Eye (tissue), 1 donor: ENCODE results near the gene ABLIM2.
A peak's percentile ranks its signal among the peaks of the same experiment; 100 is the strongest.
"Not testable (repeated sequence)": the region's sequence is repeated elsewhere in the genome, so short reads cannot be mapped to it uniquely, and the experiment has no call there.

Experiments used
- DNase-seq: peaks from one replicate; pipeline ENCODE4 v3.0.0-alpha.2; 2015

The ABLIM2 gene

DNA sequence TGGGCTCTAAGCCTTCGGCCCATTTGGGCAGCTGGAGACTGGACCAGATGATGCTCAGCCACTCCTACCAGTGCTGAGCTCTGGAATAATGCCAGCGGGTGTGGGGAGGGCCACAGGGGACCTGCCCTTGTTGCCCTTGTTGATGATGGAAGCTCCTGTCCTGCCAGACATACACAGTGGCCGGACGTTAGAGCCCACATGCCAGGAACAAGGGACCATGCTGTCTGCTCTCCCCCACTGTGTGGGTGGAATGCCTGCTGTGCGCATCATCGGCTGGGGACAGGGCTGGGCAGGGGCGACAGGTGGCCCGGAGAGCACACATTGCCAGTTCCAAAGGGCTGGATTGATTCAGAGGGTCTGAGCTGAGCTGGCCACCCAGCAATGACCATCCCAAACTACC is 2.0 kb downstream of the ABLIM2 start:
- DNase-seq = no peak

DNA sequence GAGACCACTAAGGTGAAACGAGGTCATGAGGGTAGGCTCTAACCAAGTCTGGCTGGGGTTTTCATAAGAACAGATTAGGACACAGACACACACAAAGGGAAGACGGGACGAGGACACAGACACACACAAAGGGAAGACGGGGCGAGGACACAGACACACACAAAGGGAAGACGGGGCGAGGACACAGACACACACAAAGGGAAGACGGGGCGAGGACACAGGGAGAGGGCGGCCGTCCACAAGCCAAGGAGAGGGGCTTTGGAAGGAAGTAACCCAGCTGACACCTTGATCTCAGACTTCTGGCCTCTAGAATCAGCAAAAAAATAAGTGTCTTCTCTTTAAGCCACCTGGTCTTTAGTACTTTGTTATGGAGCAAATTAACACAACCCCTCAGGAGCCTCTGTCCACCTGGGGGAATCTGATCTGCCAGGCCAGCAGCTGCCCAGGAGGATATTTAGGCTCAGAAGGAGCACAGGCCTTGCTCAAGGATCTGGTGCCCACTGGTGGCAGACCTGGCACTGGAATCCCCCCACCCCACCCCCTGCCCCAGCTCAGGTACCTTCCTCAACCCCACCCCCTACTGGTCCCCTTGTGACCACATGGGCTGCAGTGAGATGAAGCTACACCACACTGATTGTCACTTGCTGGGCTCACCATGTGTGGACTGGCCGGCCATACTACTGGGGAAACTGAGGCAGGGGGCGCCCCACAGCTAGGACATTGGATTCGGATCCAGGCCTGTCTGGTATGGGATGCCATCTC is 2.8 kb downstream of the ABLIM2 start:
- no peak for DNase-seq

DNA sequence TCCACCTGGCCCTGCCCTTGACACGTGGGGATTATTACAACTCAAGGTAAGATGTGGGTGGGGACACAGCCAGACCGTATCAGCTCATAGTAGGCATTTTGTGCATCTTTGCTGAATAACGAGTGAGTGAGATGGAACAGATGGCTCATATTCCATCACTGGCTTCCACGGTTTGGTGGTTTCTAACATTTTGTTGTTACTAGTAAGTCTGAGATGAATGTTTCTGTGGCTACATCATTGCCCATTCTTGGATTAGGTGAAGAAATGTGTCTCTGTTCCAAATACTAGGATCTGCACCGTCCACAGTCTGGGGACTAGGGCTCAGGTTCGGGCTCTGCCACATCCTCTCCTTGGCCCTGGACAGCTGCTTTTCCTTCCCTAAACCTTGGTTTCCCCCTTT is 3.6 kb downstream of the ABLIM2 start:
- DNase-seq = no peak

DNA sequence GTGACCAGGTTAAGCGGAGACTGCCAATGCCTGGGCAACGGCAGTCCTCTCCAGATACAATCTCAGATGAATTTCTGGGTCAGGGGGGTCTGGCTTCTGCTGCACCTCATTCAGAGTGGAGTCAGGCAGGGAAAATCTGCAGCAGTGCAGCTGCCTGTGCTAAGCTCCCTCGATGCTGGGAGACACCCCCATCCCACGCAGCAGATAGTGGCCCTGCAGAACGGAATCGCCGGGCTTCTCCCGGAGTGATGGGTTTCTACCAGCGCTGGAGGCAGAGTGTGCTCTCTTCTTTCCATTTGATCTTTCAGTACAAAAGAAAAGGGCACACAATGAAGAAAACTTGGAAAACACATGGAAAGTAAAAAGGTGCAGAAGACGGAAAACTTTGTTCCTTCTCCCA is 5.2 kb downstream of the ABLIM2 start:
- DNase-seq = no peak

DNA sequence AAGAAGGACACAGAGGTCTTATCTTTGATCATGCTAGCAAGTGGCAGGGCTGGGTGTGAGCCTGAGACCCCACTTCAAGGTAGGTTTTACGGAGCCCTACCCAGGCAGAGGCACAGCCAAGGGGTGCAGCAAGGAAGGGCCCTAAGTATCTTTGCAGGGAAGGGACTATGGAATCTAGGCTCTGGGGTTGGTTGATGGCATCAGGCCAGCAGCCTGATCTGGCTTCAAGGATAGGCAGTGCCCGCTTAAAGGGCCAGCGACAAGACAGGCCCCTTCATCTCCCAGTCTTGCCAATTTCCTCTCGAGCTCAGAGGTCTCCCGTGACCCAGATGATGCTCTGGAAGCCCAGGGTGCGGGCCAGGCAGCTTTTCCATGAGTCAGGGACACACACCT is 5.8 kb downstream of the ABLIM2 start:
- DNase-seq = no peak

DNA sequence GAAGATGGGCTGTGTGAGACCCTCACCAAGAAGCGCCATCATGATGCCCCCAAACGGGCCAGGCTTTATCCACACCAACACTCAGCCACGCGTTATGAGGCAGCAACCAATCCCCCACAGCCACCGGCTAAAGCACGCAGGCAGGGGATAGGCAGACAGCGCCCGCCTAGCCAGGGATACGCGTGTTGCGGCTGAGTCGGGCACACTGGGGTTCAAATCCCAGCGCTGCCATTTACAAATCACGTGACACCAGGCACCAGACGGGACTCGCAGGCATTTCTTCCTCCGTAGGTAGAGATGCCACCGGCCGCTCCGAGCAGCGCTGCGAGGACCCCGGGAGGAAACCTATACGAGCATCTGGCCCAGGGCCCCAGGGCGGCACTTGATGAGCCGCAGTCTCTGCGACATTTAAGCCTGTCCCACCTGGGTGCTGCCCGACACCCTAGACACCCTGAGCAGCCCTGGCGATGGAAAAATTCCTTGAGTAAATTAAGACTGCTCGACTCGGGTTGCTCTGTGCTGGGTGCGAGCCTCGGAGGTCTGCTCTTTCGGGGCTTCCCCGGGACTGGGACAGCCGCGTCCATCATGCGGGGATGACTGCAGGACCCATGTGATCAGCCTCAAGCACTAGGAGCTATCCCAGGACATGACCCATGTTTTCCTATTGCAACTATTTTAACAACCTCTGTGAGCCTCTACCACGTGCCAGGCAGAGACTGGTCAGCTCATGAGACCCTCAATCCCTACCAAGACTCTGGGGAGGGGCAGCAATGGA is 6.3 kb downstream of the ABLIM2 start:
- DNase-seq = no peak

DNA sequence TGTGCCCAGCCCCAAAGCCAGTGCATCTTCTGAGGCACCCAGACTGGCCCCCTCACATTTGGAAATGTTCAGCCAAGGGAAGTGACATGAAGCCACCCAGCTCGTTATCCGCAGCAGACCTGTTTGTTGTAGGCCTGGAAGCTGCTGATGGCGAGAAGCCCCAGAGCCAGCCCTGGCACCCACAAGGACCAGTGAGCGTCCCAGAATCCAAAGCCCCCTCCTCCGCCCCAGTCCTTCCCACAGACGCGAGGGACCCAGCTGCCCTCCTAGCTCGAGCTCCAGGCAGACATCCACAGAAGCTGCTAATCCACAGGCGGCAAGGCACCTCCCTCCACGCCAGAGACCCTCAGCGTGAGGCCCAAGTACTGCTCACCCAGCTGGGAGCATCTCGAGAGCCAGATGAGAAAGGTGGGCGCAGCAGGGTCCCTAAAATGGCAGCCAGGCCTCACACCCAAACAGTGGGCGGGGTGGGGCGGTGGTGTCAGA is 7.4 kb downstream of the ABLIM2 start:
- DNase-seq = no peak

DNA sequence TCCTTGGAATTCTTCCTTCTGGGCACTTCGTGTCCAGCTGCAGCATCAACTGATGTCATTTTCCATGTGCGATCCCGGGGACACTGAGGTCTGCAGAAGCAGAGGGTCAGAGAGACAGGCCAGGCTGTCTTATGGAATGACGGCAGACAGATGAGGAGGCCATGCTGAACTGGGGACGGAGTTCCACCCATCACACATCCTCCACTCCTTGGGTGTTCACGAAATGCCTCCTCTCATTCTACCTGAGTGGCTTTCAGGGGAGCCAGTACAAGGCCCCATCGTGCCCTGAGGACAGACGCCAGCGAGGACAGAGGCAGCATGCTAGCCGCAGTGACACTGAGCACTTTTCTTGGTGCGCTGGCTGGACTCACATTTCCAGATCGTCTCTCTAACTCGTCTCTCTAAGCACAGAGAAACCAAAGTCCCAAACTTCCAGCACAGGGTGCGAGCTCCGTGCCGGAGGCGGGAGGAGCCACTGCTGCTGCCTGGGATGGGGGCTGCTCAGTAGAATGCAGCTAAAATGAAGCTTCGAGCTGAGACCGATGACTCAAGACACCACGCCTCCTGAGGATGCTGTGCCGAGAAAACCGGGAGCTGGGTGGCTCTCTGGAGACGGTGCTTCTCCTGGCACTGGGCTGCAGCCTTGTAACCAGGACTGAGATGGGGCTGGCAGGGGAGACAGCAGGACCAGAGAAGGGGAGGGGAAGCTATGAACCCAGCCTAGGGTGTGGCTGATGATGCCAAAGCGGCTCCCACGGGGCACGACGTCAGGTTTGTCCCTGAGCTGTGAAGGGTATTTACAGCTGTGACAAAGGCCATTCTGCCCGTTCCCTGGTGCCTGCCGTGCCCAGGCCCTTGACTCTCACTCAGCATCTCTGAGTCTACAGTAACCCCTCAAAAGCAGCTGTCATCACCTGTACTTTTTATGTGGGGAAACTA is 8.2 kb downstream of the ABLIM2 start:
- DNase-seq = no peak

DNA sequence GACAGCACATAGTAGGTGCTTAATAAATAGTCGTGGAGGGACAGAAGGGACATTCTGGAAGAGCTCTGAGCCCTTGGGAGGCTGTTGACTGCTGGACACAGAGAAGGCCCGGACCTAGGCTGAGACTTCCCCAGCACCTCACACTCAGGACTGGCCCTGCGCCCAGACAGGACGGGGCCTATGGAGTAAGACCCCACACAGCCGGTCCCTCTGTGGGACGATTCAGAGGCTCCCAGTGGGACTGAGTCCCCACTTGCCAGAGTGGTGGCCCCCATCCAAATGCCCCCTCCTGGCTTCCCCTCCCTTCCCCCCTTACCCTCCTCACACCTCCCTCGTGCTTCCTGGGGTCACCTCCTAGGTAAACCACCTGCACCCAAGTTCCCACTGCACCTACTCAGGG is 8.9 kb downstream of the ABLIM2 start:
- DNase-seq = no peak

DNA sequence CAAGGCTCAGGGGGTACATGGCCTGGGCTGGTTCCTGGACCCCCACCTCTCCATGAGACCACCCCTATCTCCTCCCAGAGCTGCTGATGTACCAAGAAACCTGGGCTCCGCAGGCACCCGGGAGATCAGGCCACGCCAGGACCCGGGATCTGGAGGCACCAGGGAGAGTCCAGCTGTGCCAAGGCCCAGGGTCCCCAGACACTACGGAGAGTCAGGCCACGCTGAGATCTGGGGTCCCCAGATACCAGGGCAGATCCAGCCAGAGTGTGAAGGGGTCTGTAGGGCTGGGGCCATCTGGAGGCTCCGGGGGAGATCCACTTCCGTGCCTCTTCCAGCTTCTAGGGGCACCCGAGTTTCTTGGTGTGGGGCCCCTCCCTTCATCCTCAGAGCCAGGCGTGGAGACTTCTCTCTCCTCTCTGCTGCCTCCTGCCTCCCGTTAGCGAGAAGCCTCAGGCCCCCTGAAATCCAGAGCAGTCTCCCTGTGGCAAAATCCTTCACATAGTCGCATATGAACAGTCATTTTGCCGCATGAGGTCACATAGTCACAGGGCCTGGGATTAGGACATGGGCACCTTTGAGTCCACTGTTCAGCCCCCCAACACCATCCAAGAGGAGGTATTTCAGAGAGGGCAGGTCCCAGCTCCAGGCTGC is 9.7 kb downstream of the ABLIM2 start:
- no peak for DNase-seq

DNA sequence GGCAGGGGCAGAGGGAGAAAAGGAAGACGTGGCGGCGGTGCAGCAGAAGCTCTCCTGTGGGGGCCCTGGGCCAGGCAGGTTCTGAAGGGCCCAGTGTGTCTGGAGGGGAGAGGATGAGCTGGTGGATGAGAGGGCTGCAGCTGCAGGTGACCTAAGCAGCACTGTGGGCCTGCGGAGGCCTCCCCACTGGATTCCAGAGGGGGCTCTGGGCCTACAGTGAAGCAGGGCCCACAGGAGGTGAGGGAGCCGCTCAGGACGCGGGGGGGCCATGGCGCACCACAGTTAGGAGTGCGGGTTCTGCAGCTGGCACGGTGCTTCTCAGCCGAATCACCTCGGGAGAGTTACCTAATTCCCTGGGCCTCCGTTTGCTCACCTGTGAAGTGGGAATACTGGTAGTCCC is 10.5 kb downstream of the ABLIM2 start:
- no peak for DNase-seq

DNA sequence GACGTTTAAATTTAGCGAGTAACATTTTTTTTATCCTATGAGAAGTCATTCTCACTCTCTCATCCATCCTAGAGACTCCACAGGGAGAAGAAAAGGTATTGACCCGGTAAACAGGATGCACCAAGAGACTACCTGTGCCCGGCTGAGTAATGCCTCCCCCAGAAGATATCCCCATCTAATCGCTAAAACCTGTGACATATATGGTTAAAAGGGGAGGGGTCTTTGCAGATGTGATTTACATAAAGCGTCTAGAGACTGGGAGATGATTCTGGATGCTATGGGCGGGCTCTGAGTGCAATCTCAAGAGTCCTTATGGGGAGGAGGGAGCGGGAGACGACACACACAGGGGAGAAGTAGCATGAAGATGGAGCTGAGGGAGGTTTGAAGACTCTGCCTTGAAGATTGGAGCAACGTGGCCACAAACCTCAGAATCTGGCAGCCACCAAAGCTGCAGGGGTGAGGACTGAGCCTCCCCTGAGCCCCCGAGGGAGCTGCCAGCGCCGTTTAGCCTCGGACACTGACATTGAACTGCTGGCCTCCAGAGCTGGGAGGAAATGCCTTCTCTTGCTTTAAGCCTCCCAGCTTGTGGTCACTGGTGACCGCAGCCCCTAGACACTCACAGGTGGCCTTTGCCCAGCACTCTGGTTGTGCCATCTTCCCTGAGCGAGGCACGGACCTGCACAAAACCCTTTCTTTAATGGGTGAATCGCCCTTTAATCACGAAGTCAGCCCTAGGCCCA is 11.2 kb downstream of the ABLIM2 start:
- DNase-seq = no peak

DNA sequence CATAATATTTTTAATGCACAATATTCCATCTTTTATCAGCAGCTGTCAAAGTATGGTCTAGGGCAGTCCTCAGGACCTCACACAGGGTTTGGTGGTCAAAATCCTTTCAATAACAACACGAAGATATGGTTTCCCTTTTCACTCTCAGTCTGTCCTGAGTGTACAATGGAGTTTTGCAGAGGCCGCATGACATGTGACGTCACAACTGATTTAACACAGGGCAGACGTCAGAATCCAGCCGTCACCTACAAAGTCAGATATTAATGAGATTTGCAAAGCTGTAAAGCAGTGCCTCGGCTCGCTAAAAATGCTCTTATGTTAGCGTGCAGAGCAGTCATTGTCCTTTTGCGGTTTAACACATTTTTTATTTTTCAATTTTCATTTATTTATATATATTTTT is 12.5 kb downstream of the ABLIM2 start:
- no peak for DNase-seq

DNA sequence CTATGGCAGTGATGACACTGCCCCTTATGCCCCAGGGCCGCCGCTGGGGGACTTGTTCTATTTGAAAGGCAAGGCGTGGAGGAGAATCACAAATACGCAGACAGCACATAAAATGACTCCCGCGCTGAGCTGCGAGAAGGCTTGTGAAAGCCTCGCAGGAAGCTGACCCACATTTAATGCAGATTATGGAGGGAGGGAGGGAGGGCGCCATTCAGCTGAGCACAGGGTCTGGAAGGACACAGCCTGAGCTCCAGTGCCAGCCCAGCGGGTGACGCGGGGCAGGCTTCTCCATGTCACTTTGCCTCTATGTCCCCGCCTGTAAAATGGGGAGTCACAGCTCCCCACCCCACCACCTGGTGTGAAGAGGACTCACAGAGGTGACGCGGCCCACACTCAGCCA is 14.3 kb downstream of the ABLIM2 start:
- peak; percentile 79 for DNase-seq

DNA sequence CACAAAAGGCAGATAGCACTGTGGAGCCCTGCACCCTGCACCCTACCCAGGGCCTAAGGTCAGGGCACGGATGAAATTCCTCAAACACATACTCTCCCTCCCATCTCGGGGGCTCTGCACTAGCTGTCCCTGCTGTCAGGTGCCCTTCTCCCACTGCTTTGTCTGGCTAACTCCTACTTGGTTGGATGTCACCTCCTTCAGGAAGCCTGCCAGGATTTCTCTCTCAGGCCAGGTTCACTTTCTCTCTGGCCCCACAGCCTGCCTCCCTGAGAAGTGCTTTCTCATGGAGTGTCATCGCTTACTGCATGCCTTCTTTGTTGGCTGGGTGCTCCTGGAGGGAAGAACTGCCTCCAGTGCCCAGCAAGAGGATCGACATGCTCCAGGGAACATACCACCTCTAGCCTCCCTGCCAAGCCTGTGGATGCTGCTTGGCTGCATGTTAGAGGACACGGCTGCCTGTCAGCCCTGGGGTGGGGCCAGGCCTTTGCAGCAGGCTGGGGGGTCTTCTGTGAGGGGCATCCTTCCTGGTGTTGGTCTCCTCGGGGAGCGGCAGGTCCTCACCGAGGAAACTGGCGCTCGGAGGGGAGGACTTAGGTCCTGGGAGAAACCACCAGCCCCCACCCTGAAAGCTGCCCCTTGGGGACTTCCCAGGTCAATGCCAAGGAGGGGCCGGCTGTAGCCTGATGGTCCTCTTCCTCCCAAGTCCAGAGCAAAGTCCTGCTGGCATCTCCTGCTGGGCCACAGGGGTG is 15.0 kb downstream of the ABLIM2 start:
- DNase-seq = no peak

DNA sequence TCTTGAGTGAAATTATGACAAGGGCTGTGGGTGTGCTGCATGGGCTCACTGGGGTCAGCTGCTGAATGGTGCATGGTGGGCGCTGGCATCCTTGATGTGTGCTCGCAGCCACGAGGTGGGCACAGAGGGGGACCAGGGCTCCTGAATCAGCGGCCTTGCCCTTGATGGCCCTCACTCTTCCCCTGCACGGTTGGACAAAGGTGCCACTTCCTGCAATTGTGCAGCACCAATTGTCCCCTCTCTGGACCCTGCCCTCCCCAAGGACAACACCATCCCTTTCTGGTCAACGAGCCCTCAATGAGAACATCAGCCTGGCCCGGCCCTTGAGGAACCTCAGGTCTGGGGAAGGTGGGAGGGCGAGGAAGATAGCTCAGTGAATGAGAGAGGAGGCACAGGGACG is 16.1 kb downstream of the ABLIM2 start:
- no peak for DNase-seq

DNA sequence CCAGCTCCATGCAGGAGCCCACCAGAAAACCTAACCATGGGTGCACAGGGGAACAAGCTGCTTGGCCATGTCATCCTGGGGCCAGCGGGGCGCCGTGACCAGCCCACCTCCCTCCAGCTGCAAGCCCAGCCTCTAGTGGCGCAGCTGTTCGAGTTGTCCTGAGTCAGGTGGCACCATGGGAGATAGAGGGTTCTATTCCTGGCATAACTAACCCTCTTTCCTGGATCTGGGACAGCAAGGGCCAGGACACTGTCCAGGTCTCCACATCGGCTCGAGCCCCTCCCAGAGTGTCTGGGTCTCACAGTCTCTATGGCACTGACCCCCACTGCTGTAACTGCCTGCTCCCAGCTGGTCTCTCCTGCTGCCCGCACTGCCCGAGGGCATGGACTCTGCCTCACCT is 16.7 kb downstream of the ABLIM2 start:
- DNase-seq = no peak

DNA sequence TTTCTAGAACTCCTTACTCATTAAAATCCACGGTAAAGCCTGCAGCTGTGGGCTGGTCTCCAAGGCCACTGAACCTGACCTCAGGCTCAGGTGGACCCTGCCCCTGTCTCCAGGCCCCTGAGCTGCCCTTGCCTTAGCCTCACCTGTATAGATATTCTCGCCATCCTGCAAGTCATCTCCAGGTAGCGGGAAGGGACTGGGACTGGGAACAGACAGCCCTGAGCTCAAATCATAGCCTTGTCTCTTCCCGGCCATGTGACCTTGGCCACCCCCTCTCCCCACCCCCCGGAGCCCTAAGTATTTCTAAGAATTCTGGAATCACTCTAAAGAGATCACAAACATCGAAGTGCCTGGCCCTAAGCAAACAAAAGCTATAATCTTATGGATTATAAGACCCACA is 17.7 kb downstream of the ABLIM2 start:
- no peak for DNase-seq

DNA sequence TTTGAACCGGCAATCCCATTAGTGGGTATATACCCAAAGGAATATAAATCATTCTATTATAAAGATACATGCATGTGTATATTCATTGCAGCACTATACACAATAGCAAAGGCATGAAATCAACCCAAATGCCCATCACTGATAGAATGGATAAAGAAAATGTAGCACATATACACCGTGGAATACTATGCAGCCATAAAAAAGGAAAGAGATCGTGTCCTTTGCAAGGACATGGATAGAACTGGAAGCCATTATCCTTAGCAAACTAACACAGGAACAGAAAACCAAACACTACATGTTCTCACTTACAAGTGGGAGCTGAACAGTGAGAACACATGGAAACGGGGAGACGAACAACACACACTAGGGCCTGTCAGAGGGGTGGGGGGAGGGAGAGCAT is 18.9 kb downstream of the ABLIM2 start:
- DNase-seq = not testable (repeated sequence)

DNA sequence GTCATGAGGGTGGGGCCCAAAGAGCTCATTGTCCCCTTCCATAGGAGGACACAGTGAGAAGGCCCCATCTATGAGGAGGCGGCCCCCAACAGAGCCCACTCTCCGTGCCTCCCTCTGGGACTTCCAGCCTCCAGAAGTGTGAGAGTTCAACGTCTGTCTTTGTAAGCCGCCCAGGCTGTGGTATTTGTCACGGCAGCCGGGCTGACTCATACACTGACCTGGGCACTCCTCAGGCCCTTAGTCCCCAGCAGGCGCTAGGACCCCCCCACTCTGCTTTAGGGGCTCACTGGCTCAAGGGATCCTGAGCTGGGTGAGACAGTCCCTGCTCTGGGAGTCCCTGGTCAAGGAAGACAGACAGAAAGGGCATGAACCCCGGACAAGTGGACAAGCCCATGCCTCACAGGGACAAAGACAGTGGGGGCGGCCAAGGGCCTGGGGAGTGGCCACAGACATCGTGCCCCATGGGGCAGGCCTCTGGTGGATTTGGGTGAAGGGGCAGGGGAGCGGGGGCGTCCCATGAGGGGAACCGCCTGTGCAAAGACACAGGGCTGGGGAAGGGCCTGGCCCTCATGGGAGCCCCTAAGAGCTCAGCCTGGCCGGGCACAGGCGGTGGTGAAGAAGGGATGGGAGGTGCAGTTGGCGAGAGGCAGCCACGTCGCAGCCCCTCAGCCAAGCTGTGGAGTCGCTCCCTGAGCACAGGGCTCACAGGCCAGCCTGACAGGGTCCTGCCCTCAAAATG is 21.5 kb downstream of the ABLIM2 start:
- DNase-seq = no peak

DNA sequence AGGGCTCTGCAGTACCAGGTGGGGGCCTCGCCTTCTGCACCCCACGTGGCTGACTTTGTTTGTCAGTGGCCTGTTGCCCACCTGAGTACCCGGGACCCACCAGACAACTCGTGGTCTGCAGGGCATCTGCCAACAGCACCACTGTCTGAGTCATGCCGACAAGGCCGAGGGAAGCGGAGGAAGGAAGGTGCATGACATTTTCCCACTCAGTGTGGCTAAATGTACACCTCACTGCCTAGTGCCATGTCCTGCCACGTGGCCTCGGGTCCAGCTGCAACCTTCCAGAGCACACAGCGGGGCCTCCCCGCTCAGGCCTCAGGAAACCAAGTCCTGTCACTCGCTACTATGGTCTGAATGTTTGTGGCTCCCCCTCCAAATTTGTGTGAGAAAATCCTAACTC is 22.1 kb downstream of the ABLIM2 start:
- no peak for DNase-seq
